CD14-positive monocyte (primary cell): ENCODE data around the gene LENG9. TPM values are rescaled to one million over a fixed set of nuclear protein-coding genes. Genes with fewer than 3 reads are reported as not detected.
A peak's percentile ranks its signal among the peaks of the same experiment; 100 is the strongest.

Source experiments
- DNase-seq, 3 donors: peaks; one replicate each; pipeline ENCODE4 v3.0.0-alpha.2; 2011 to 2022
- H2AFZ ChIP-seq: 2 replicates; pipeline ENCODE4 v1.6.0; 2012; ENCODE audit warnings: mild to moderate bottlenecking, low read depth, low read length, inconsistent platforms; ENCODE audit not compliant: insufficient read depth, poor library complexity, severe bottlenecking
- H3K27ac ChIP-seq, 2 donors: 1 replicate in 1 of 2; 2 replicates in 1 of 2; pipeline ENCODE4 v1.5.1; 2012 to 2013; ENCODE audit warnings: low read length in 2 of 2, control low read depth in 1 of 2, inconsistent platforms in 1 of 2, low read depth in 1 of 2, mild to moderate bottlenecking in 1 of 2
- H3K27me3 ChIP-seq, 2 donors: one replicate each; pipeline versions ENCODE4 v1.6.0 to v1.6.1; 2011 to 2013; ENCODE audit warnings: low read length in 2 of 2; ENCODE audit not compliant: control insufficient read depth in 2 of 2, insufficient read depth in 2 of 2
- H3K36me3 ChIP-seq, 2 donors: replicated peaks in 1 of 2; 1 replicate in 1 of 2; 2 replicates in 1 of 2; pipeline versions ENCODE4 v1.5.1 to v1.6.1; 2012 to 2013; ENCODE audit warnings: low read length in 2 of 2, control low read depth in 1 of 2, inconsistent platforms in 1 of 2, mild to moderate bottlenecking in 1 of 2; ENCODE audit not compliant: insufficient read depth in 2 of 2, control insufficient read depth in 1 of 2
- H3K4me1 ChIP-seq, 2 donors: 1 replicate in 1 of 2; 2 replicates in 1 of 2; pipeline versions ENCODE4 v1.5.1 to v1.6.1; 2012 to 2013; ENCODE audit warnings: low read length in 2 of 2, control low read depth in 1 of 2, inconsistent platforms in 1 of 2, mild to moderate bottlenecking in 1 of 2, moderate library complexity in 1 of 2; ENCODE audit not compliant: insufficient read depth in 2 of 2, control insufficient read depth in 1 of 2
- H3K4me2 ChIP-seq: replicated peaks from 2 replicates; pipeline ENCODE3; 2012; ENCODE audit warnings: low read length, moderate library complexity, mild to moderate bottlenecking; ENCODE audit not compliant: poor library complexity, severe bottlenecking; ENCODE audit errors: extremely low read depth
- H3K4me3 ChIP-seq, 3 experiments: fragments of 200-600 bp in 1 of 3; sonication (generic) in 1 of 3; replicated peaks in 1 of 3; 1 replicate in 2 of 3; 2 replicates in 1 of 3; pipeline ENCODE4 v1.5.1; 2011 to 2013; ENCODE audit warnings: low read length in 3 of 3, mild to moderate bottlenecking in 3 of 3, control low read depth in 2 of 3, low read depth in 2 of 3, inconsistent platforms in 1 of 3, moderate library complexity in 1 of 3
- H3K79me2 ChIP-seq: 2 replicates; pipeline ENCODE4 v1.6.0; 2012; ENCODE audit warnings: mild to moderate bottlenecking, control low read depth, inconsistent platforms, low read length, moderate library complexity; ENCODE audit not compliant: insufficient read depth
- H3K9ac ChIP-seq: 2 replicates; pipeline ENCODE4 v1.6.0; 2017; ENCODE audit warnings: low read length, mild to moderate bottlenecking; ENCODE audit not compliant: insufficient read depth, poor library complexity, severe bottlenecking
- H3K9me3 ChIP-seq, 2 donors: replicated peaks in 1 of 2; 1 replicate in 1 of 2; 2 replicates in 1 of 2; pipeline versions ENCODE4 v1.5.1 to v1.6.1; 2012 to 2013; ENCODE audit warnings: low read length in 2 of 2, control low read depth in 1 of 2; ENCODE audit not compliant: control insufficient read depth in 1 of 2, insufficient read depth in 1 of 2
- H4K20me1 ChIP-seq: 2 replicates; pipeline ENCODE4 v1.6.0; 2012; ENCODE audit warnings: mild to moderate bottlenecking, low read length, control low read depth, moderate library complexity; ENCODE audit not compliant: insufficient read depth
- H3K27ac Mint-ChIP-seq, 7 donors: one replicate each; pipeline ENCODE4 v1.8.0; 2020; ENCODE audit warnings: mild to moderate bottlenecking in 7 of 7, mixed read lengths in 7 of 7, moderate library complexity in 6 of 7, inconsistent platforms in 2 of 7
- H3K27me3 Mint-ChIP-seq, 3 donors: one replicate each; pipeline ENCODE4 v1.8.0; 2021 to 2022; ENCODE audit warnings: low read depth in 3 of 3, mild to moderate bottlenecking in 3 of 3, mixed read lengths in 3 of 3, moderate library complexity in 3 of 3, inconsistent platforms in 1 of 3
- H3K36me3 Mint-ChIP-seq, 2 donors: one replicate each; pipeline ENCODE4 v1.8.0; 2020; ENCODE audit warnings: mixed read lengths in 2 of 2, inconsistent platforms in 1 of 2, mild to moderate bottlenecking in 1 of 2
- H3K4me1 Mint-ChIP-seq: one replicate; pipeline ENCODE4 v1.8.0; 2020; ENCODE audit warnings: mild to moderate bottlenecking, mixed read lengths
- H3K4me3 Mint-ChIP-seq, 2 donors: one replicate each; pipeline ENCODE4 v1.8.0; 2020; ENCODE audit warnings: mild to moderate bottlenecking in 2 of 2, mixed read lengths in 2 of 2, moderate library complexity in 1 of 2
- H3K9me3 Mint-ChIP-seq, 7 donors: one replicate each; pipeline ENCODE4 v1.8.0; 2020 to 2022; ENCODE audit warnings: mixed read lengths in 7 of 7, mild to moderate bottlenecking in 6 of 7, moderate library complexity in 6 of 7, inconsistent platforms in 2 of 7
- CTCF ChIP-seq: fragments of 200-600 bp; IDR thresholded peaks from one replicate; pipeline ENCODE4 v1.8.0; 2022; ENCODE audit warnings: antibody characterized with exemption, mild to moderate bottlenecking
- WGBS: methylation state at CpG from one replicate; pipeline ENCODE4 v1.1.5; 2013; ENCODE audit warnings: missing lambda C conversion rate; ENCODE audit not compliant: insufficient coverage; 5-methylcytosine and 5-hydroxymethylcytosine counted together
- intact Hi-C, 2 donors: fragments of 100-400 bp; cut with micrococcal nuclease; formaldehyde crosslinking; loops; one replicate each; pipeline versions ENCODE4 v1.15.0 to v1.15.1; 2023
- polyA plus RNA-seq, 3 donors: library from polyadenylated mRNA; depleted of rRNA in 1 of 3; unstranded in 2 of 3; stranded (reverse) in 1 of 3; fragments of 300-500 nt in 2 of 3; fragments of >200 nt in 1 of 3; fragmentation: Illumina TruSeq in 2 of 3; gene quantifications; 1 replicate in 2 of 3; 2 replicates in 1 of 3; pipeline ENCODE4 v1.2.3, GENCODE V29; 2012 to 2021

Gene LENG9
- polyA plus RNA-seq, 3 donors: 0.15 to 2.0 TPM; not detected in 1

GRCh38 chr19:54452626-54453025 is 11.0 kb downstream of the LENG9 start:
- 99% methylated on average over 9 of the region's 11 CpGs for WGBS
- H3K9ac ChIP-seq: no peak overlapping the region
- H3K4me2 ChIP-seq: no peak overlapping the region
- H3K9me3 Mint-ChIP-seq: peaks cover 0 to 5% (median 0%) of the 10 kb centered on the region in 7 donors
- no peak overlapping the region for H2AFZ ChIP-seq
- peaks cover 63 to 68% of the 10 kb centered on the region in 2 donors for H3K36me3 Mint-ChIP-seq
- H3K4me3 ChIP-seq: no peak overlapping the region
- peaks cover 31 to 33% of the 10 kb centered on the region in 2 donors for H3K4me1 ChIP-seq
- no peak overlapping the region for H3K27ac ChIP-seq
- H3K36me3 ChIP-seq: peaks cover 61 to 64% of the 10 kb centered on the region in 2 donors
- peaks cover 0 to 2% (median 1%) of the 10 kb centered on the region in 3 donors for H3K27me3 Mint-ChIP-seq
- H3K9me3 ChIP-seq: no peaks in the 10 kb centered on the region
- DNase-seq: no peak
- no peak overlapping the region for H3K4me3 Mint-ChIP-seq
- TF ChIP-seq CTCF: no peak
- H3K79me2 ChIP-seq: peaks cover 90% of the 10 kb centered on the region
- no peaks in the 10 kb centered on the region for H3K27me3 ChIP-seq
- intact Hi-C loops: no loop called here
- peaks cover 81% of the 10 kb centered on the region for H4K20me1 ChIP-seq
- H3K4me1 Mint-ChIP-seq: peaks cover 29% of the 10 kb centered on the region
- H3K27ac Mint-ChIP-seq: no peak overlapping the region

GRCh38 chr19:54451997-54452396 is 11.6 kb downstream of the LENG9 start:
- TF ChIP-seq CTCF: no peak
- DNase-seq: no peak
- no peaks in the 10 kb centered on the region for H3K9me3 ChIP-seq
- H3K9me3 Mint-ChIP-seq: peaks cover 0 to 5% (median 0%) of the 10 kb centered on the region in 7 donors
- H3K9ac ChIP-seq: no peak overlapping the region
- H3K36me3 Mint-ChIP-seq: peaks cover 58 to 65% of the 10 kb centered on the region in 2 donors
- H3K79me2 ChIP-seq: peaks cover 93% of the 10 kb centered on the region
- WGBS: 96% methylated on average over 11 of the region's 11 CpGs
- peak overlapping the region; percentile 92 for H3K4me2 ChIP-seq
- peak overlapping the region in 6 of 7 donors; percentile 68 to 100 (median 99) for H3K27ac Mint-ChIP-seq
- H3K4me1 Mint-ChIP-seq: peaks cover 35% of the 10 kb centered on the region
- peaks cover 54 to 58% of the 10 kb centered on the region in 2 donors for H3K36me3 ChIP-seq
- H4K20me1 ChIP-seq: peaks cover 75% of the 10 kb centered on the region
- no peak overlapping the region for H3K4me3 Mint-ChIP-seq
- H3K4me1 ChIP-seq: peaks cover 35 to 39% of the 10 kb centered on the region in 2 donors
- H3K27me3 ChIP-seq: no peaks in the 10 kb centered on the region
- peak overlapping the region; percentile 31 to 76 for H3K27ac ChIP-seq
- no peak overlapping the region for H3K4me3 ChIP-seq
- H3K27me3 Mint-ChIP-seq: peaks cover 0 to 2% (median 1%) of the 10 kb centered on the region in 3 donors
- H2AFZ ChIP-seq: no peak overlapping the region
- intact Hi-C loops: no loop called here
